RWPE2 (cell line): ENCODE measurements around the gene FBXO44.

Experiments
- ATAC-seq: fragments of 200-7000 bp; cut with Tn5 transposase; 3 replicates; pipeline ENCODE4 v1.9.1; 2021; ENCODE audit warnings: low read depth
- DNase-seq: peaks from one replicate; pipeline ENCODE4 v3.0.0-alpha.2; 2020; ENCODE audit warnings: low spot score
- H3K27ac ChIP-seq: fragments of 450-650 bp; 2 replicates; pipeline ENCODE4 v1.5.1; 2017; ENCODE audit warnings: mild to moderate bottlenecking; ENCODE audit not compliant: poor library complexity, severe bottlenecking
- H3K27me3 ChIP-seq: fragments of 250-450 bp; sonication (Bioruptor Pico); 2 replicates; pipeline ENCODE4 v1.5.1; 2021; ENCODE audit warnings: mild to moderate bottlenecking, moderate library complexity; ENCODE audit not compliant: insufficient read depth, poor library complexity, severe bottlenecking
- H3K36me3 ChIP-seq: fragments of 250-450 bp; sonication (Bioruptor Pico); 2 replicates; pipeline ENCODE4 v1.5.1; 2020; ENCODE audit warnings: low read depth, mild to moderate bottlenecking, moderate library complexity
- H3K4me1 ChIP-seq: fragments of 250-450 bp; sonication (Bioruptor Pico); 2 replicates; pipeline ENCODE4 v1.5.1; 2021; ENCODE audit warnings: mild to moderate bottlenecking, moderate library complexity; ENCODE audit not compliant: insufficient read depth, poor library complexity, severe bottlenecking
- H3K4me3 ChIP-seq: fragments of 250-450 bp; sonication (Bioruptor Pico); 2 replicates; pipeline ENCODE4 v1.5.1; 2021; ENCODE audit warnings: mild to moderate bottlenecking, moderate library complexity; ENCODE audit not compliant: severe bottlenecking
- H3K9me3 ChIP-seq: fragments of 250-450 bp; sonication (Bioruptor Pico); 2 replicates; pipeline ENCODE4 v1.5.1; 2021; ENCODE audit warnings: mild to moderate bottlenecking, moderate library complexity; ENCODE audit not compliant: severe bottlenecking
- CTCF ChIP-seq: fragments of 450-650 bp; IDR thresholded peaks from one replicate; pipeline ENCODE4 v1.5.1; 2017; ENCODE audit warnings: mild to moderate bottlenecking, moderate library complexity; ENCODE audit not compliant: poor library complexity, severe bottlenecking

Gene FBXO44

GRCh38 chr1:11682287-11682771 lies 27.7 kb downstream of the FBXO44 start:
- H3K36me3 ChIP-seq: peaks cover 14% of the 10 kb centered on the region
- DNase-seq (no peak), ATAC-seq (no peak)
- no peak overlapping the region for H3K4me3 ChIP-seq
- H3K4me1 ChIP-seq: no peaks in the 10 kb centered on the region
- H3K27ac ChIP-seq: no peak overlapping the region
- no peaks in the 10 kb centered on the region for H3K27me3 ChIP-seq
- no peaks in the 10 kb centered on the region for H3K9me3 ChIP-seq
- TF ChIP-seq CTCF: no peak

- ATAC-seq: no peak
- Histone ChIP-seq H3K9me3 (no peaks in the 10 kb centered on the region), H3K4me1 (no peaks in the 10 kb centered on the region), H3K27ac (no peak overlapping the region), H3K4me3 (no peak overlapping the region), H3K27me3 (no peaks in the 10 kb centered on the region), H3K36me3 (peaks cover 14% of the 10 kb centered on the region)
- no peak for DNase-seq
- TF ChIP-seq CTCF: no peak
Observed at GRCh38 chr1:11682799-11683198, 28.1 kb downstream of the FBXO44 start.

- H3K4me3 ChIP-seq: no peak overlapping the region
- no peaks in the 10 kb centered on the region for H3K9me3 ChIP-seq
- H3K27ac ChIP-seq: no peak overlapping the region
- no peak for TF ChIP-seq CTCF
- H3K4me1 ChIP-seq: no peaks in the 10 kb centered on the region
- H3K27me3 ChIP-seq: no peaks in the 10 kb centered on the region
- peaks cover 3% of the 10 kb centered on the region for H3K36me3 ChIP-seq
- ATAC-seq: no peak
- DNase-seq: no peak
Observed at GRCh38 chr1:11684070-11684469, 29.4 kb downstream of the FBXO44 start.

- peaks cover 10% of the 10 kb centered on the region for H3K27me3 ChIP-seq
- H3K4me3 ChIP-seq: no peak overlapping the region
- H3K4me1 ChIP-seq: no peaks in the 10 kb centered on the region
- DNase-seq: no peak
- H3K36me3 ChIP-seq: no peaks in the 10 kb centered on the region
- TF ChIP-seq CTCF: no peak
- H3K9me3 ChIP-seq: no peaks in the 10 kb centered on the region
- no peak for ATAC-seq
- no peak overlapping the region for H3K27ac ChIP-seq
Observed at GRCh38 chr1:11685210-11685752, 30.6 kb downstream of the FBXO44 start.

GRCh38 chr1:11688506-11688905 lies 33.8 kb downstream of the FBXO44 start:
- no peak overlapping the region for H3K27ac ChIP-seq
- DNase-seq (no peak), ATAC-seq (no peak)
- H3K36me3 ChIP-seq: no peaks in the 10 kb centered on the region
- H3K4me1 ChIP-seq: peaks cover 6% of the 10 kb centered on the region
- TF ChIP-seq CTCF: no peak
- H3K9me3 ChIP-seq: no peaks in the 10 kb centered on the region
- H3K4me3 ChIP-seq: no peak overlapping the region
- H3K27me3 ChIP-seq: peaks cover 29% of the 10 kb centered on the region
